ENCODE results near the gene POLR1F. TPM values are rescaled to one million over a fixed set of nuclear protein-coding genes. Genes with fewer than 3 reads are reported as not detected.

The POLR1F gene
- total RNA-seq, 1 donor from 2014 or later, result 8.8 TPM

DNA sequence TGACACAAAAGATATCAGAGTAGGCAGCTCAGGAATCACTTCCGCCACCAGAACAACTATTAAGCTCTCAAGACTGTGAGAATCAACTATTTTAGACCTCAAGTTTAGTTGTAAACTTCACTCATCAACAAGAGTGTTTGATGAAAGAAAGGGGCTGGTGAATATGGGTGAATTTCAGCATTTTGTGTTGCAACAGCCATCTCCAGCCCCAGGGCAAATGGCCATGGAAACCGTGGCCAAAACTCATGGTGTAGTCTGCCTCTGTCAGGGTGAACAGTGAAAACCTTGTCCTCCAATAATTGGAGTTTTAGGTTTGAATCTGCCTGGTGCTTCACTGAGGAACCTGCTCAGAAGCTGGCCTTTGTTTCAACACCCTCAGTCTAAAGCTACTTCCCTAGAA lies 60.0 kb downstream of the POLR1F start:
- intact Hi-C loops (cut with DNase I), result no loop called here
- TF ChIP-seq, protein P1, sequence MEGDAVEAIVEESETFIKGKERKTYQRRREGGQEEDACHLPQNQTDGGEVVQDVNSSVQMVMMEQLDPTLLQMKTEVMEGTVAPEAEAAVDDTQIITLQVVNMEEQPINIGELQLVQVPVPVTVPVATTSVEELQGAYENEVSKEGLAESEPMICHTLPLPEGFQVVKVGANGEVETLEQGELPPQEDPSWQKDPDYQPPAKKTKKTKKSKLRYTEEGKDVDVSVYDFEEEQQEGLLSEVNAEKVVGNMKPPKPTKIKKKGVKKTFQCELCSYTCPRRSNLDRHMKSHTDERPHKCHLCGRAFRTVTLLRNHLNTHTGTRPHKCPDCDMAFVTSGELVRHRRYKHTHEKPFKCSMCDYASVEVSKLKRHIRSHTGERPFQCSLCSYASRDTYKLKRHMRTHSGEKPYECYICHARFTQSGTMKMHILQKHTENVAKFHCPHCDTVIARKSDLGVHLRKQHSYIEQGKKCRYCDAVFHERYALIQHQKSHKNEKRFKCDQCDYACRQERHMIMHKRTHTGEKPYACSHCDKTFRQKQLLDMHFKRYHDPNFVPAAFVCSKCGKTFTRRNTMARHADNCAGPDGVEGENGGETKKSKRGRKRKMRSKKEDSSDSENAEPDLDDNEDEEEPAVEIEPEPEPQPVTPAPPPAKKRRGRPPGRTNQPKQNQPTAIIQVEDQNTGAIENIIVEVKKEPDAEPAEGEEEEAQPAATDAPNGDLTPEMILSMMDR (IDR thresholded peaks at IDR 0.05), result no peak
- no peak overlapping the region for H3K4me3 ChIP-seq
- no peaks in the 10 kb centered on the region for H3K4me1 ChIP-seq
- no peaks in the 10 kb centered on the region for H3K36me3 ChIP-seq
- no peaks in the 10 kb centered on the region for H3K27me3 ChIP-seq
- H3K9me3 ChIP-seq, result peaks cover 0 to 2% of the 10 kb centered on the region in 2 donors
- no peak overlapping the region for H3K27ac ChIP-seq
- no peak for DNase-seq (ENCODE audit: low spot score in 2 of 2)

Other genes with a start within 250 kb of the POLR1F start
- not detected for gene TMEM196, start 64.6 kb upstream of the POLR1F start, total RNA-seq

All from ascending aorta (tissue), 2 donors.